Astrocyte of the spinal cord (primary cell): ENCODE measurements around the gene RAD50.
"Not testable (repeated sequence)": the region's sequence is repeated elsewhere in the genome, so short reads cannot be mapped to it uniquely, and the experiment has no call there.

Experiments
- DNase-seq: peaks from one replicate; pipeline ENCODE4 v3.0.0; 2011; ENCODE audit warnings: low read depth, low spot score
- H3K4me3 ChIP-seq: 2 replicates; pipeline ENCODE4 v1.5.1; 2011; ENCODE audit warnings: low read depth, mild to moderate bottlenecking, low read length, moderate library complexity
- CTCF ChIP-seq: IDR thresholded peaks from 2 replicates; pipeline ENCODE4 v1.5.1; 2012; ENCODE audit warnings: low read depth, mild to moderate bottlenecking, low read length, inconsistent platforms
- in situ Hi-C: cut with HindIII; loops from 2 replicates; pipeline ENCODE4 v1.10.0; 2017; ENCODE audit warnings: low sequenced_read_pairs

The RAD50 gene

GRCh38 chr5:132684922-132685720 is 128.3 kb downstream of the RAD50 start:
- in situ Hi-C loops, result no loop called here
- DNase-seq, result no peak
- H3K4me3 ChIP-seq, result no peak overlapping the region

GRCh38 chr5:132686193-132686592 is 129.4 kb downstream of the RAD50 start:
- no peak for DNase-seq
- TF ChIP-seq CTCF, result no peak
- H3K4me3 ChIP-seq, result no peak overlapping the region
- in situ Hi-C loops, result no loop called here

More at GRCh38 chr5:132684922-132685720, 128.3 kb downstream of the RAD50 start:
- no peak for TF ChIP-seq CTCF

- DNase-seq, result no peak
- no peak overlapping the region for H3K4me3 ChIP-seq
- in situ Hi-C loops, result no loop called here
- no peak for TF ChIP-seq CTCF
These were observed 131.2 kb downstream of the RAD50 start for GRCh38 chr5:132687995-132688394.

- in situ Hi-C loops, result no loop called here
- no peak for DNase-seq
- TF ChIP-seq CTCF, result no peak
- no peak overlapping the region for H3K4me3 ChIP-seq
These were observed 132.0 kb downstream of the RAD50 start for GRCh38 chr5:132688536-132689339.

- no peak for DNase-seq
- no peak overlapping the region for H3K4me3 ChIP-seq
- no peak for TF ChIP-seq CTCF
- in situ Hi-C loops, result no loop called here
These were observed 132.7 kb downstream of the RAD50 start for GRCh38 chr5:132689513-132689912.

GRCh38 chr5:132690156-132690555 is 133.4 kb downstream of the RAD50 start:
- TF ChIP-seq CTCF, result no peak
- H3K4me3 ChIP-seq, result no peak overlapping the region
- in situ Hi-C loops, result no loop called here
- no peak for DNase-seq

- DNase-seq, H3K4me3 ChIP-seq, in situ Hi-C loops: not testable (repeated sequence)
These were observed 135.2 kb downstream of the RAD50 start for GRCh38 chr5:132691755-132692631.
